Astrocyte of the spinal cord (primary cell): ENCODE results near the gene PPP1R18.

Source experiments
- DNase-seq: peaks from one replicate; pipeline ENCODE4 v3.0.0; 2011; ENCODE audit warnings: low read depth, low spot score
- H3K4me3 ChIP-seq: 2 replicates; pipeline ENCODE4 v1.5.1; 2011; ENCODE audit warnings: low read depth, mild to moderate bottlenecking, low read length, moderate library complexity
- in situ Hi-C: cut with HindIII; loops from 2 replicates; pipeline ENCODE4 v1.10.0; 2017; ENCODE audit warnings: low sequenced_read_pairs
- TF ChIP-seq, protein P1 (sequence below): IDR thresholded peaks from 2 replicates; pipeline ENCODE4 v1.5.1; 2012; ENCODE audit warnings: low read depth, mild to moderate bottlenecking, low read length, inconsistent platforms

PPP1R18 gene

DNA sequence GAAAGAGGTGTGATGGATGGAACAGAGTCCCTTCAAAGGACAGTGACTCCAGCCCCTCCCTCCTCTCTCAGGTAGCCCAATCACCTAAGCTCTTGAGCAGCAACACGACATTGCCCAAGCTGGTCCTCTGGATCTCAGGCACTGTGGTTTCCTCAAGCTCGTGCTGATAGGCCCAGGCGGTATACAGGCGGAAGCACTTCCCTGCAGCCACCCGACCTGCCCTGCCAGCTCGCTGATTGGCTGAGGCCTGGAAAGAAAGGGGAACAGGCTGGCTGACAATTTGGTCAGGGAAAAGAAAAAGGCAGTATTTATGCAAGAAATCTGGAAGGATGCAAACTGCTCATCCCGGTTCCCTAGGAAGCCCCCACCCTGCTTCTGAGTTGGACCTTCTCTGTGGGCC, 29.9 kb downstream of the PPP1R18 start:
- no peak overlapping the region for H3K4me3 ChIP-seq
- DNase-seq = no peak
- in situ Hi-C loops = no loop called here
- TF ChIP-seq, protein P1, sequence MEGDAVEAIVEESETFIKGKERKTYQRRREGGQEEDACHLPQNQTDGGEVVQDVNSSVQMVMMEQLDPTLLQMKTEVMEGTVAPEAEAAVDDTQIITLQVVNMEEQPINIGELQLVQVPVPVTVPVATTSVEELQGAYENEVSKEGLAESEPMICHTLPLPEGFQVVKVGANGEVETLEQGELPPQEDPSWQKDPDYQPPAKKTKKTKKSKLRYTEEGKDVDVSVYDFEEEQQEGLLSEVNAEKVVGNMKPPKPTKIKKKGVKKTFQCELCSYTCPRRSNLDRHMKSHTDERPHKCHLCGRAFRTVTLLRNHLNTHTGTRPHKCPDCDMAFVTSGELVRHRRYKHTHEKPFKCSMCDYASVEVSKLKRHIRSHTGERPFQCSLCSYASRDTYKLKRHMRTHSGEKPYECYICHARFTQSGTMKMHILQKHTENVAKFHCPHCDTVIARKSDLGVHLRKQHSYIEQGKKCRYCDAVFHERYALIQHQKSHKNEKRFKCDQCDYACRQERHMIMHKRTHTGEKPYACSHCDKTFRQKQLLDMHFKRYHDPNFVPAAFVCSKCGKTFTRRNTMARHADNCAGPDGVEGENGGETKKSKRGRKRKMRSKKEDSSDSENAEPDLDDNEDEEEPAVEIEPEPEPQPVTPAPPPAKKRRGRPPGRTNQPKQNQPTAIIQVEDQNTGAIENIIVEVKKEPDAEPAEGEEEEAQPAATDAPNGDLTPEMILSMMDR = no peak

DNA sequence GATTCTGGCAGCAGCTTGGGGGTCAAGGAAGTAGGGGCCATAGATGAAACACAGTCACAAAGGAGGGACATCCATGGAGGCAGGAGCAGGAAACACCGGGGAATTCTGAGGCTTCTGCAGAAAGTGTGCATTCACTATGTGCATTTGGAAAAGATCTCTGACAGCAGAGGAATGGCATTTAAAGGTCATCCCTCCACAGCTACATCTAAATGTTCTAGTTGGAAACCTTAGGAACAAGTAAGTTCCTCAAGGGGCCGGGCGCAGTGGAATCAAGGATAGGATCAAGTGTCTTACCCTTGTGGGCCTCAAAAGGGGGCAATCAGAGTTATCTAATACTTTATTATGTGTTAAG, 30.7 kb downstream of the PPP1R18 start:
- in situ Hi-C loops = no loop called here
- TF ChIP-seq, protein P1 = no peak
- no peak for DNase-seq
- H3K4me3 ChIP-seq = no peak overlapping the region

DNA sequence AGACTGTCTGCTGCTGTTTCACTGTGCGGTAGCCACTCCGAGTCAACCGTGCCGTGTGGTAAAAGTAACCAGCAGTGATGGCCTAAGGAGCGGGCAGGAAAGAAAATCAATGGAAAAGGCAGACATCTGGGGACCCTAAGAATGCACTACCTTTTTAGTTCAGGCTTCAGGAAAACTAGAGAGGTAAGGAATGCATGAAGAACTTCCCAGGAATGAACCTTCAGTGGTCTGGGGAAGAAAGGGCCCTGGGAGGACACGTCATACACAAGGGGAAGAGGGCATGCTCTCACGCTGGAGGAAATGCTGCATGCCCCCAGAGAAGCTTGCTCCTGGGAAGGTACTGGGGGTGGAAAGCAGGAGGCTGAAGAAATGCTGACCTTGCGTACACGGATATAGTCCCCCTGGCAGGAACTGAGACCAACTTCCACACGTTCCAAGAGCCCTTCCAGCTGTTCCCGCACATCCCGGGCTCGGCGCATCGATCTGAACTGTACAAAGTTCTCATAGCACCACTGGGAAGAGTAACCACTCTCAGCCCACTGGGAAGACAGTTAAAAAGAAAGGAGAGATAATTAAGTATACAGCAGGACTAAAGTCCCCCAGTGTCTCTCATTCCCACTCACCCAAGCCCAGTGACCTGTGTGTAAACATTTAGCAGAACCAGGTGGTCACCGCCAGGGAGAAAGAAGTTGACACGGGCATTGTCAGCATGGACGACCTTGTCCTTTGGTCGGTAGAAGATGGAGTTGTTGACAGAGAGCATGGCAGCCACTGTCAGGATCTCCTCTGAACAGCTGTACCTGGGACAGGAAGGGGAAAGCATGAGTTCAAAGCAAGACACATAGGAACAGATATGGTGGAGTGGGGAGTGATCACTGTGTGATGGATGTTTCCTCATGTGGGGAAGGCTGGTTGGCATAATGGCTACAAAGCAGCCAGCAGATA, 31.4 kb downstream of the PPP1R18 start:
- TF ChIP-seq, protein P1 = no peak
- in situ Hi-C loops = no loop called here
- no peak overlapping the region for H3K4me3 ChIP-seq
- no peak for DNase-seq

DNA sequence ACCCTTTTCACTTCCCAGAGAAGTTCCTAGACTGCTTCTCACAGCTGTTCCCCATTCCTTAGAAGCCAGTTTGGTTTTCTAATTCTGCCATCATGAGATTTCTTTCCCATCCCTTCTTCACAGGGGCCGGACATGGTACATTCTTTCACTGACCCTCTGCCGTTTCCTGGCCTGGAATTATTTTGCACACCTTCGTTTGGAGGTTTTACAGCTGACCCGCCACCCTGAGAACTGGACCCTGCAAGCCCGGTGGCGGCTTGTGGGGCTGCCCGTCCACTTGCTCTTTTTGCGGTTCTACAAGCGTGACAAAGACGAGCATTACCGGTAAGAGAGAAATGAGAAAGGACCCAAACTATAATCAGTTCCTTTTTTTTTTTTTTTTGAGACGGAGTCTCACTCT, 35.3 kb downstream of the PPP1R18 start:
- TF ChIP-seq, protein P1 = no peak
- no peak overlapping the region for H3K4me3 ChIP-seq
- DNase-seq = no peak
- in situ Hi-C loops = no loop called here

DNA sequence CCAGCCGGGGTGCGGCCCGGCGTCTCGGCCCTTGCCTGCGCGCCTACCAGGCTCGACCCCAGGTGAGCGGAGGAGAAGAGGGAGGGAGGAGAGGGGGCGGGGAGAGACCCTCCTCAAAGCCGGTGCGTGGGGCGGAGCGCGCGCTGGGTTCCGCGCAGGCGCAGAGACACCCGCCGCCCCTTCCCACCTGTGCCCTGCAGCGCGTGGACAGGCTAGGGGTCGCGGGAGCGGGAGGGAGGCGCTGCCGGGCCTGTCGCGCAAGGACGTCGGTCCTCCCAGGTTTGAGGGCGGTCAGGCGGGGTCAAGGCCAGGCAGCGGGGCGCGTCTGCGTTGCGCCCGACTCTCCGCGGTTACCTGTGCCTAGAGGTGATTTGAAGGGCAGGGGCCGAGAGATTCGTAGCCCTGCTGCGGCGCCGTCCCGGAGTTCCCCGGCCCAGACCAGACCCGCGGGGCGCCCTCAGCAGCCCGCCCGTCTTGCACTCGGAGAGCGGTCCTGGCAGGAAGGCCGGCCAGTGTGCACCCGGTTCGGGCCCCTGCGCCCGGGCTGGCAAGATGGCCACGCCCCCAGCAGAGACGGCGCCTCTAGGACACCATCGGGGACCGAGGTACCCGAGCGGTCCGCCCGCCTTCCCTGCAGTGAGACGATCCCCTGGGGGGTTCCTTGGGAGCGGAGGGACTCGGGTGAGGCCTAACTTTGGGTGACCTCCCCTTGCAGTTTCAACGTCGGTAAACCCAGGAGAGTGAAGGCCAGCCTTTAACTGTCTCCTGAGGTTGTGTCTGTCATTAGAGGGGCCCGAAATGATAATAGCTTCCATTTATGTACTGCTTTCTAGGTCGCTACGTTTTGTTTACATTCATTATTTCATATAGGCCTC, 39.0 kb downstream of the PPP1R18 start:
- DNase-seq = peak; percentile 46
- in situ Hi-C loops = no loop called here
- TF ChIP-seq, protein P1 = no peak
- H3K4me3 ChIP-seq = peak overlapping the region; percentile 82

- DNase-seq = peak; percentile 92
- peak within 1 kb of the TSS; percentile 82 for H3K4me3 ChIP-seq
- in situ Hi-C loops = no loop called here
- TF ChIP-seq, protein P1 = no peak
Measured at GRCh38 chr6:30646450-30647241, 39.8 kb downstream of the PPP1R18 start, which contains the start of gene C6orf136. C6orf136 (plus strand) TSS chr6:30647133; CDS start chr6:30647232, 99 bp downstream.
